CD4-positive, alpha-beta T cell treated with Interleukin-15 for 4 hours (primary cell): ENCODE measurements around the gene CEP43.
A peak's percentile ranks its signal among the peaks of the same experiment; 100 is the strongest.

ENCODE experiments used
- DNase-seq: peaks from one replicate; pipeline ENCODE4 v3.0.0-alpha.2; 2020; ENCODE audit warnings: low spot score

Gene CEP43

DNA sequence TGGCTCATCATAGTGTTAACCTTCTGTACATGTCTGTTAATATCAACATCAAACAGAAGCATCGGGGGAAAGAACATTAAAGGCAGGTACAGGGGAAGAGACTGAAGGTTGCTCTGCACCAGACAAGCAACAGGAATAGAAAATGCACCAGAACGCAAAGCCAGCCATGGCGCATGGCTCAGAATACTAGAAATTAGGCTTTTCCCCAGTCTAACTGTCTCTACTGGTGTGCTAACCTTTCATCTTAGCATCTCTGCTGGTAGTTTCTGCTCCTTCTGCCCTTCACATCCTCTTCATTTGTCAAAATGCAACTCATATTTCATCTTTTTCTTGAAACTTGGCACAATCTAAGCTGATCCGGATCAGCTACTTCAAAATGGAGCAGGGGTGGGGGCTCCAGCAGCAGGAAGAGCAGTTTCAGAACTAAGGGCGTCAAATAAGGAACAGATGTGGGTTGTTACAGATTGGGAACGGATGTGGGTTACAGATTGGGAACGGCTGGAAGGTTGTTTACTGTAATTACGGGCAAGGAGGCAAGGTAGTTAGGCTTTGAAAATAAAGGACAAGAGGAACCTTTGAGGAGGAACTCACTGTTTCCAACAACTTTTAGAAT, 29.7 kb upstream of the CEP43 start:
- no peak for DNase-seq

DNA sequence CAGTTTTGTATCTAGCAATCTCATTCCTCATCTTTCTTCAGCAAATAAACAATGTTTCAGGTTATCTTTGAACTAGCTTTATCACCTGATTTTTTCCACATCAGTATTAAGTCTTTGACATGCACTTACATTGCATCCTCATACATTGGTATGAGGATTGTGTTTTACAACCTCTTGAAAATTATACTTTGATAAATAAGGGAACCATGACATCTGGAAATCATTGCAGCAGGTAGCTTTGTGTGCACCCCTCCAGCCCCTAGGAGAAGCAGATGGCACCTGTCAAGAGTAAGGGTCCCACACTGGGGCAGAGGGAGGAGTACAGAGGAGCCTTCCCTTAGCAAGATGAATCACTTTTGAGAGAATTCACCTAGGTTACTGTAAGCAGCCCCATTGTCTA, 29.1 kb upstream of the CEP43 start:
- no peak for DNase-seq

DNA sequence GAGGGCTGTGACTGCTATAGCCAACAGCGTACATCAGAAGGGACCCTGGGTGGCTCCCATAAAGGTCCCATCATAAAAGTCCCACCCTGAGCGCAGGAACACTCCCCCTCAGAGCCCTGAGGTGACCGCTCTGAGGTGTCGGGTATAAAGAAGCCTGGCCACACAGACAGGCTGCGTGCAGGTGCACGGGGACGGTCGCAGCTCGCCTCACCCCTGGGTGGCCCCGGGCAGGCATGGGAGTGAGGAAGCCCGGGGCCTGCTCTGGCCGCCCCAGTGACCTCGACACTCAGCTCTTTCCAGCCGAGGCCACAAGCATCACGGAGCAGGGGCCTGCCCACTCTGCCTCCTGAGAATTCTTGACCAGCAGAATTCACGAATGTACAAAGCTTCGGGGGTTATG, 28.4 kb upstream of the CEP43 start:
- DNase-seq, result no peak

DNA sequence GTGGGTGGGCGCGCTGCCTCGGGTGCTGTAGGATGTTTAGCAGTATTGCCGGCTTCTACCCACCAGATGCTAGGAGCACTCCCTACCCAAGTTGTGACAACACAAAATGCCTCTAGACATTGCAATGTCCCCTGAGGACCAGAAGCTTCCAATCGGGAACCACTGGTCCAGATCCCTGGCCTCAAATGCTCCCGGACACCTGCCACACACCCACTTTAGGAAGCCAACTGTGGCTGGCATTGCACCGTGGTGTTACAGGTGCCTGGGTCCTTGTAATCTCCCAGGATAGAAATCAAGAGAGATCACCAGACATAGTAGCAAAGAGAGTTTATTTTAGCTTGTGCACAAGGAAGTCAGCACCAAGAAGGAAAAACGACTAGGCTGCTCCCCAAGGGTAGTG, 27.9 kb upstream of the CEP43 start:
- no peak for DNase-seq

DNA sequence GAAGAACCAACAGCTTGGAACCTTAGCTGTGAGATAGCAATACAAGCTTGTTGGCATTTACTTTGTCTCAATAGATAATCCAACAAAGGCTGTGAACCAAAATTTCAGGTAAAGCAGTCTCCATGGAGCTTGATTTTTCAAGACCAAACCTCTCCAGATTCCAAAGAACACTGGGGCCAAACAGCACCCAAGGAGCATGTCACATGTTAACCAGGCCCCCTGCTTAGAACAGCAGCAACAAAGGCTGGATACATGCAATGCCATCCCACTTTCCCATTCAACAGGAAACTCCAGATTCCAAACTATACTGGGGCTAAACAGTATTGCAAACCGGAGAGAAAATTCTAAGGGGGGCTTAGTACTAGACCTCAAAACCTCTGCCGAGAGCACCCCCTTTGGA, 27.1 kb upstream of the CEP43 start:
- no peak for DNase-seq

DNA sequence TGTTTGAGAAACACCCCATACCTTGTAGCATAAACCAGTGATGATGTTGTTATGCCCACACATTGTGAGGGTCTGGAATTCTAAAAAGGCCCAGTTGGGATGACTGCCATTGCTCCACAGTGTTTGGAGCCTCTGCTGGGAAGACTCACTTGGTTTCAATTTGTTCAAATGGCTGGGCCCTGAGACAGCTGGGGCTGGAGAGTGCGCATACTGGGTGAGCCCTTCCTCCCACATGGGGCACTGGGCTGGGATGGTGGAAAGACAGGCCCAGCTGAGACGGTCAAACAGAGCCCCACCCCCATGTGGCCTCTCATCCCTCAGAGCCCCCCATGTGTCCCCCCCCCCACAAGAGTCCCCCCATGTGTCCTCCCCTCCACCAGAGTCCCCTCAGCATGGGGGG, 22.6 kb upstream of the CEP43 start:
- DNase-seq, result no peak

DNA sequence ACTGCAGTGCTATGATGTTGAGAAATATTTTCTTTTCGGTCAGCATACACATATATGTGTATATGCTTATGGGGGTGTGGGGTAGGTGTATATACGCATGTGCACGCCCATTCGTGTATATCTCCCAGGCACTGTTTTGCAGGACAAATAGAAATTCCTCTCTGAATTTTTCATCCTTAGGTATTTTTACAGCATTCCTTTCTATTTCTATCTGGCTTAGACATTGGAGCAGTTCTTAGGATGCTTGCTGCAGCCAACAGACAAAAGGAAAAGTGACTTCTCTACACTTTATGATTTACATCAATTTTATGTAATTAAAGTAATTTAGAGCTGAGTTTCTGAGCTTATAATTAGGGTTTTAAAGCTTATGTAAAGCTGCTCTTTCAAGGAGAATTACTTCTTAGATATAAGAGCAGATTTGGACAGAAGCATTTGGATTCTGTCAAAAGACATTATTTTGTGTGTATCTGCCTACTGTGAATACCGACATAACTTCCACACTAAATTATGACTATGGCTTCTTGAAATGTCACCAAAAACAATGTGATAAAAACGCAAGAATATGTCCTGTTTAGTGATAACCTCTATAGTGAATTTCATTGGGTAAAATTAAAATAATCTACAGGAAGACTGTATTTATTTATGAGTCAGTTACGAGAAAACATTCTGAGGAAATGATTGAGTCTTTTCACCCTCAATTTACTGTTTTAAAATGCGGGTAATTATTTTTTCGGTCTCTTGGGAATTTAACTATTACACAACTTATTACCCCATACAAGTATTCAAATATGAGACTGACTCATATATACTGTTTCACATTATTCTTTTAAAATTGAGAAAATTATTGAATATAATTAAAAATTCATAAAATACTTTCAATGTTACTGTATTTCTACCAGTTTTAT, 21.3 kb upstream of the CEP43 start:
- DNase-seq, result no peak

DNA sequence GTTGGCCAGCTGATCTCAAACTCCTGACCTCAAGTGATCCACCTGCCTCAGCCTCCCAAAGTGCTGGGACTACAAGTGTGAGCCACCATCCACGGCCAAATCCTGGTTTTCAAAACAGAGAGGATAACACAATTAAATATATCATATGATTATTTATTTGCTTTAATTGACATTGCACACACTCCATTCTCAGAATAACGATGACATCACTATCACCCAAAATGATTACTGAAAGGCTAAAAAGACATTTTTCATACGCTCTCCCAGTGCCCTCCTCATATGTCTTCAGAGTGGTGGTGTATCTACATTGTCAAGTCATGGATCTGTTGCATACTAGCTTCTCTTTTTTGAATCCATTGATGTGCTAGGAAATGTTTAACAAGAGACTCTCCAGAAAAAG, 18.5 kb upstream of the CEP43 start:
- no peak for DNase-seq

DNA sequence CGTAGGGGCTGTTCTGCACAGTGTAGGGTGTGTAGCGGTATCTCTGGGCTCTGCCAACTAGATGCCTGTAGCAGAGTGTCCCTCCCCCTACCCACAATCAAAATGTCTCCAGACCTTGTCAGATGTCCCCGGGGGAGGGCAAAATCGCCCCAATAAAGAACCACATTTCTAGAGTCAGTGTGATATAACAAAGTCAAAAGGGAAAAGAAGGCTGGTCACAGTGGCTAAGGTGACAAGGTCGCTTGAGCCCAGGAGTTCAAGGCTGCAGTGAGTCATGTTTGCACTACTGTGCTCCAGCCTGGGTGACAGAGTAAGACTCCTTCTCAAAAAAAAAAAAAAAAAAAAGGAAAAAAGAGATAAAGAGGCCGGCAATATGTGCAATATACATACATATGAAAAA, 11.7 kb upstream of the CEP43 start:
- no peak for DNase-seq

DNA sequence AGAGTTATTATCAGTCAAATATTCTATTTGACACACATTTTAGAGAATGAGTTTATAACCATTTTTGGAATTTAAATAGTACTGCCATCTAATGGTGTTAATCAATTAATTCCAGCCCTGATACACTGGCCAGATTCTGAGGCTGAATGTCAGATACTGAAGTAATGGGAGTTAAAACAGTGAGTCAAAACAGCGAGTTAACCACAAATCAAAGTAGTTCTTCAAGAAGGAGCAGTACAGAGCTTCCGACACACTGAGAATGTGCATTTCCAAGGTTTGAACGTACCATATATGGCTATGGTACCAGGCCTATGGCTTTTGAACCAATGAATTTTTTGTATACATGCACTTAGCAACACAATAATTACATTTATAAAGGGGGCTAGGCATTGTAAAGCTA, 11.3 kb upstream of the CEP43 start:
- DNase-seq, result no peak

DNA sequence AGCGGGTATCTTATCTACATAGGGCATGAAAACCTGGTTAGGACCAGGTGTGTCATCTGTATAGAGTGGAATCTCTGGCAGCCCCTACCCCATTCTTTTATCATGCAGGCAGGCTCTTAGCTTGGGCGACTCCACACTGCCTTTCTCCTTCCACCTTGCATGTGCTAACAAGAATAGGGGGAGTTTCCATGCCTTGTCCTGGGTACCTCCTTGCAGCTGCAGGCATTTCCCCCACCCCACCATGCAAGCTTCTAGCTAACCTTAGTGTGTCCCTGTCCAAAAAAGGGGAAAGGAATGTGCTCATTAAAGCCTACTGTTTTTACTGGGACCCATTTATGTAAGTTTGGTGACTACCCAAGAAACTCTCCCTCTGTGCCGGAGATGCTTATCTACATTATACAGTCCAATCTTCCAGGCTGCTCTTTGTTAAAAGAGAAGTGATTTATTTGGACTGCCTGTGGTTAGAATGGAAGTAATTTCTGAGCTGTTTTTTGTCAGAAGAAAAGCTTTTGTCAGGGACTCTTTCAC, 10.5 kb upstream of the CEP43 start:
- DNase-seq, result no peak

DNA sequence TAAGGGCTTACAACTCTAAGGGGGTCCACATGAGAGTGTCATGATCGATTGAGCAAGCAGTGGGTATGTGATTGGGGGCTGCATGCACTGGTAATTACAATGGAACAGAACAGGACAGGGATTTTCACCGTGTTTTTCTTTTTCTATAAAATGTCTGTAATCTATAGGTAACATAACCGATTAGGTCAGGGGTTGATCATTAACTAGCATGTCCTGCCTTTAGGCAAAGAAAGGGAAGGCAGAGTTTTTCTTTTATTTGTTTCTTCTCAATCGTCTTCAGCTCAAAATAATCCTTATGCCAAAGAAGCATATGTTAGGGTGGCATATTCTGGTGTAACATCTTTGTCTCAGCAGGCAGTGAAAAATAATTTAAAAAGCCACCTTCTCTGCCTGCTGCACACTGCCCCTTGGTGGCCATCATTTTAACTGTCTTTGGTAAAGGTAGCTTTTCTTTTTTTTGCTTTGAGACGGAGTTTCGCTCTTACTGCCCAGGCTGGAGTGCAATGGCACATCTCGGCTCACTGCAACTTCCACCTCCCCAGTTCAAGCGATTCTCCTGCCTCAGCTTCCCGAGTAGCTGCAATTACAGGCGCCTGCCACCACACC, 9.7 kb upstream of the CEP43 start:
- peak; percentile 57 for DNase-seq

DNA sequence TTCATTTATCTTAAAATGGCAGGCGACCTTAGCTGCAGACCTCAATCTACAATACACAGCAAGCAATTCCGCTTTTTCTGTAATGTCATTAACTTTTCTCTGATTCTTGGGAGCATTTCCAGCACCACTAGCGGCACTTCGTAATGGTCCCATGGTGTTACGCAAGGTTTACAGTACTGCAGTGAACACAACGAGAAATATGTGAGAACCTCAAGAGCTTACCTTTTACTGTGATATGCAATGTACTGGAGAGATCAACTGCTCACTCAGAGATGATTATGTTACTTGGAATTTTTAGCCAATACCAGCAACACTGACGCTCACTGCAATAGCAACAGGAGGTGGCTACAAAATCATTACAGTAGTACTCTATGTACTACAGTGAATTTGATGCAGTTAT, 2.8 kb upstream of the CEP43 start:
- no peak for DNase-seq

DNA sequence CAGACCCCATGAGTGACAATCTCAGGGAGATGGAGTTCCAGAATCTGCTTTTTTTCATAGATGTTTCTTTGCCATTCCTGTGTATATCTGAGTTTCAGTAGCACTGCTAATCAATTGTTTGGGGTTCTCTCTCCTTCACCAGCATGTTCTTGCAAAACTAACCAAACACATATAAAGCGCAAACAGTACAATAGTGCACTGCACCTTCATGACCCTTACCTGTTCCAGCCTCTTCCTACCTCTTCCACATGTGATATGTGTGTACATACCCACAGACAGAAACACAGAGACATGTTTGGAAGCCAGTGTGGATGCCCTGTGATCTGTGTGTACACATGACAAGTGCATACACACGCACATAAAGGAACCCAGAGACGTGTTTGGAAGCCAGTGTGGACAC, 1.8 kb upstream of the CEP43 start:
- DNase-seq, result no peak

DNA sequence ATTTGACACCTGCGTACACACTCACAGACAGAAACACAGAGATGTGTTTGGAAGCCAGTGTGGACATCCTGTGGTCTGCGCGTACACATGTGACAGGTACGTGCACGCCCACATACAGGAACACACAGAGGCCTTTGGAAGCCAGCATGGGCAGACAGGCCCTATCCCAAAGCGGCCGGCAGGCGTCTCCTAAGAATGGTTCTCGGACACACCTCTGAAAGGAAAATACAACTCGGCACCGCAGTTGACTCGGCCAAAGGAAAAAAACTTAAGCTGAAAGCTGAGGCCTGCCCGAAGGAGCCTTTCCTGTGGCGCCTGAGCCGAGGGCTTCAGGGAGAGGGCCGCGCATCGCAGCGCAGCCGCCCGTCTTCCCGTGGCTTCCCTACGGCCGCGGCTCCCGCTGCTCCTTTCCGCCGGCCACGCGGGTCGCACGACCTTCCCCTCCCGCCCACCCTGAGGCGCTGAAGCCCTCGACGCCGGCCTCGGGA, 1.4 kb upstream of the CEP43 start:
- DNase-seq, result peak; percentile 32

DNA sequence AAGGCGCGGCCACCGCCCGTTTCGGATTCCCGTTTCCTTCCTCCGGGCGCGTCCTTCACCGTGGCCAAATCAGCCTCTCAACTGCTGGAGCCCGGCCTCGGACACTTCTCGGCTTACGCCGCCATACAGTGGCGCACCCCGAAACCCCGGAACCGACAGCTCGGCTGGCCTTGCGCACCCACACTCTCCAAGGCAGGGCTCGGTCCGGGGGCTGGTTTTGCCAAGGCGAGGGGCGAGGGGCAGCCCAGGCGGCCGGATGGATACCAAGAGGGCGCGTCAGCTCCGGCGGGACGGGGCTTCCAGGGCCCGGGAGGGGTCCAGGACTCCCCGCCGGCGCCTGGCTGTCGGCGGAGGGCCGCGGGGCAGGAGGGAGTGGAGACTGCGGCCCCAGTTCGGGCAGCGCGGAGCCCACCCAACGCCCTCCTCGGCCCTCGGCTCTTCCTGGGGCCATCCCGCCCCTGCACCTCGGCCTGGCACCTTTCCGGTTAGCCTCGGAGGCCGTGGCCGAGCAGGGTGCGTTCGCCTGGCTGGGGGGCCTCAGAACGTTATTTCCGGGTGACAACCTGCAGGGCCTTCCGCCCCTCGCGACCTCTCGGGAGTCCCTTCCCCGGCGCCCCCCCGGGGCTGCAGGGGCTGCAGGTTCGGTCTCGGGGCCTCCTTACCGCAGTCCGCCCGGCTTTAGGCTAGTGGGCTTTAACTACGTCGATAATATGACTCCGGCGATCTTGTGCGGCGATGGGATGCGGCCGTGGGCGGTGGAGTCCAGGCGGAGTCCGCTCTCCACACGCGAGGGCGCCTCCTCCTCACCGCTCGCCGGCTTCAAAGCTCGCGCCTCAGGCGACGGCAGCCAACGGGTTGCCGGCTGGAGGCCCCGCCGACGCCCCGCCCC, 697 bp upstream of the CEP43 start:
- DNase-seq, result no peak

DNA sequence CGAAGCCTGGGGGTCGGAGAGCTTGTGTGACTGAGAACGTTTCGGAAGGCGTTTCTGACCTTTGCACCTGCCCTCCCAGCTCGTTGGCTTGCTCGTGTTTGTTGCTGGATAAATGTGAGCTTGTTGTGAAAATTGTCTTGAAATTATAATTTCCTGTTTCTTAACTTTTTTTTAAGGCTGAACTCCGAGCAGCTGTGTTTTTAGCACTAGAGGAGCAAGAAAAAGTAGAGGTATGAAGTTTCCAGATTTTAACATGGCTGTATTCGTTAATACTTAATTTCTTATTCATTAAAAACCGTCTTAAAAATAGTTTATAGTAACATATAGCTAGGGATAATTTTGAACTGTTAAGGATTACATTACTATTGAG, 672 bp downstream of the CEP43 start:
- DNase-seq, result no peak

DNA sequence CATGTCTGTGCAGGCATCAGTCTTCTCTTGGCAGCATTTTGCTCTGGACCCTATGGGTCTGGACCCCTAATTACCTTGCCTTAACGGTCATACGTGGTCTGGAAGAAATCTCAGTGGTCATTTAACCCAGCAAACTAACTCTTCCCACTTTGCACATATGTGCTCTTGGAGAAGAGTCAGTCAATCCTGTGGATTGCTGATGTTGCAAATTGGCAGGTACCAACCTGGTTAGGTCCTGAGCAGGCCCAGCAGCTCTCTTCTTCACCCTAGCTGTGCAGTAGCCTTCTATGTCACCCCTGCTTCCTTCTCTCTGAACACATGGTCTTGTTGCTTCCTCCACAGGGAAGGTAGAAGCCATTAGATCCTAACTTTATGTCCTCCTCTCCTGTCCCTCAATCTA, 1.6 kb downstream of the CEP43 start:
- no peak for DNase-seq

DNA sequence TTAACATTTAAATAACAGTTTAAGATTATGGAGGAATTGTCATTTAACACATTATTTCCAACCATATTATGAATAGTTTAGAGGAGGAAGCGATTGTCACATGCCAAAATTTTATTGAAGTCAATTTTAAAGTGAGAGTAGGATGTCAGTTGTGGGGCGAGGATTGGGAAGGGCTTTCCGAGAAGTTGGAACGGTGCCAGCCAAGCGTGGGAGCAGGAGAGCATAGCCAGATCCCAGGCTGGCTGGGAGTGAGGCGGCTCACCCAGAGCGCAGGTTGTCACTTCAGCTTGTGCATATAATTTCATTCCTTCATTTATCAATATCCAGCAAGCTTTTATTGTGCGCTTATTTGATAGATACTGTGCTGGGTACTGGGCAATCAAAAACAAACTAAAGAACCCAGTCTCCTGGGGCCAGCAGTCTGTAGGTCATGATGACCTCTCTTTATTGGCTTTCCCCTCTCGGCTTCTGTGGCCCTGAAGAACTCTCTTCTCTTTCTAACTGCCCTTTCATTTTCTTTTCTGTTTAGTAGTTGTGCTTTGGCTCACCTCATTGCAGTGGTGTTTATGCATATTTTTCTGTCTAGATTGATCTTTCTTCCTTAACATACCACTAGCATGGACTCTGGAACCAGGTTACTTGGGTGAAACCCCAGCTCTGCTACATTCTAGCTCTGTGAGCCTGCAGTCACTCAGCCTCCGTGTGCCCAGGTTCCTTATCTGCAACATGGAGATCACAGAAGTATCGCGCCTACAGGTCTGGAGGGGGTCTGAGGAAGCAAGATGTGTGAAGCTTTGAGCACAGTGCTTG, 6.4 kb downstream of the CEP43 start:
- DNase-seq, result no peak

DNA sequence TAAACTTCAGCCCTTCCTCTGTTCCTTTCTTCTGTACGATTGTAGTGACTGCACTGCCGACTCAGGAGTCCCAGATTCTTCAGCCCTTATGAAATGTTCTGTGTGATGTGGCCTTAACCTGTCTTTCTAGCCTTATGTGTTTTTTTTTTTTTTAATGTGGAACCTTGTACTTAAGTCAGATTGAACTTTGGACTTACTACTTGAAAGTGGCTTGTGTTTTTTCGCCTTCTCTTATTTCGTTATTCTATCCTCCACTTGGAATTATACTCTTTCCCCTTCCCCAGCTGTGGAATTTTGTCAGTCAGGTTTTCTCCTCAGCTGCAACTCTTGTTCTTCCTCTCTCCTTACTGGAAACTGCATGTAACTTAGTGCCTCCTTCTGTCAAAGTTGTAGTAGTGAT, 8.8 kb downstream of the CEP43 start:
- DNase-seq, result no peak

DNA sequence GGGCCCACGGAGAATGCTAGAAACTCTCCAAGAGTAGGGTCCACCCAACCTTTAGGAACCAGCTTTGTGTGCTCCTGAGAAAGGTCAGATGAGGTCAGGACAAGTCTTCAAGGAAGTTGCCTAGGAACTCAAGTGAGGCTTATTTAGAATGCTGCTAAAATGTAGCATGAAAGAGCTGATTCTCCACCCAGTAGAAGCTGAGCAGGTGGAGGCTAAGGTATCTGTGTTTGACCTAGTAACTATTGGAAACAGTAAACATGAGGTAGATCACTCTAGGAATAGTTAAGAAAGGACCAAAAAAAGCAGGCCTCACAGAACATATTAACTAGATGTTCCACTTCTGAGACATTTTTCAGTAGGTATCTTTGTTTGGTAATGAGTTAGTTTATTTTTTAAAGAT, 13.9 kb downstream of the CEP43 start:
- DNase-seq, result no peak
